ENCODE results near the gene TINAGL1.

The TINAGL1 gene

DNA sequence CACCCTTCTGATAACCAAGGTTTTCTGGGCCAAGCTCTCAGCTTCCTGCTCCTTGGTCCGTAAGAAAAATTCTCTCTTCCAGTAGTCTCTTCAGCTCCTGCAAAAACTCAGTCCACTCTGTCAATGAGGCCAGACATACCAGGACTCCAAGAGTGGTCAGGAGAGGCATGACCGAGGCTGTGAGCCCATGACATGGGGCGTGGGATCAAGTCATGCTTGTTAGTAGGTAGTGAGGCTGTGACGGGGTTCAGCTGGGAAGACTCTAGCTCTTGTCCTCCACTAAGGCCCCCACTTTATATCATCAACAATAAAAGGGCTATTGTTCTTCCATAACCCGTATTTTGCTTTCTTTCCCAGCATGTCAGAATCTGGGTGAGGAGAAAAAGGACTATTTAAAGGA is 31.0 kb downstream of the TINAGL1 start:
- DNase-seq (ENCODE audit: low read depth), result no peak

DNA sequence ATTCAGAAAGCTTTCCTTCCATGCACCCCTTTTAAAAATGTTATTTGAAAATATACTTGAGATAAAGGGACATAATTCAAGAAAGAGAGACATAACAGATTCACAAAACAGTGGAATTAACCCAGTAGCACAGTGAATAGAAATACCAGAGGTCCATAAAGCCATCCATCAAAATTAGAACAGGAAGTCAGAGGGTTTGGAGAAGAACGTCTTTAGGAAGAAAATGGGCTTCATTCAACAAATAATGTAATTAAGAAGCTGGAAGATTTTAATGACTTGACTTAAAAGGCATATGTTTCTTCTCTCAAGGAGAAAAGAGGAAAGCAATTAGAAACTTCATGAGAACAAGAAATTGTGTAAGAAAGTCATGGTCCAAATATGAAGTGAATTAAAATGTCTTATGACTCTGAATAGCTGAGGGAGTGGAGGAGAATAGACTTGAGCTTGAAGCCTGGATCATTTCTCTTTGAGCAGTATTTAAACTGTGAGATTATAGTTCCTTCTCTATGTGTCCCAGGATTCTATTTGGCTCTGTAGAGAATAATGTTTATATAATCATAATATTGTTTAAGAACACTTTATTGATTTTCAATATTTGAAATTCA is 33.3 kb downstream of the TINAGL1 start:
- DNase-seq (ENCODE audit: low read depth), result no peak

DNA sequence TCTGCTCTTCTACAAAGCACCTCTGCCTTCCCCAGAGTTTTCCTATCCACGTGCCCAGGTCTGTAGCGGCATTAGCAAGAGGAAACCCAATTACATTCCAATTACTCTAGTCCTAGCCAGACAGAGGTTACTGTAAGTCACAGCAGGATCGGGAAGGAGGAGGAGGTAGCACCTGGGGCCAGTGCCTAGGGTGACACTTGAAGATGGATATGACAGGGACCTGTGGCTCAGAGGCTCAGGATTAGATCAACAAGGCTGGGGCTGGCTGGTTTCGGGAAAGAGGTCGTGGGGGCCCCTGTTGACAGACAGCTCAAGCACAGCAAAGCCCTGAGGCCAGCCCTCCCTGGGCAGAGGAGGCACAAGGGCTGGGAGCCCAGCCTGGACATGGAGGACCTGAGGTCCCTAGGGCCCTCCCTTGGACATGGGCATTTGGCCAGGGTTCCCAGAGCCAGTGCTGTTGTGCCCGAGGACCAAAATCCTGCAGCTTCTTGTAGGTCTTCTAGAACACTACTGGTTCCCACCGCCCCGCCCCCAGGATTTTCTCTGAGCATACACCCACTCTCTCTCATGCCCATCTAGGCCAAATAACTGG is 38.2 kb downstream of the TINAGL1 start:
- DNase-seq (ENCODE audit: low read depth), result no peak

DNA sequence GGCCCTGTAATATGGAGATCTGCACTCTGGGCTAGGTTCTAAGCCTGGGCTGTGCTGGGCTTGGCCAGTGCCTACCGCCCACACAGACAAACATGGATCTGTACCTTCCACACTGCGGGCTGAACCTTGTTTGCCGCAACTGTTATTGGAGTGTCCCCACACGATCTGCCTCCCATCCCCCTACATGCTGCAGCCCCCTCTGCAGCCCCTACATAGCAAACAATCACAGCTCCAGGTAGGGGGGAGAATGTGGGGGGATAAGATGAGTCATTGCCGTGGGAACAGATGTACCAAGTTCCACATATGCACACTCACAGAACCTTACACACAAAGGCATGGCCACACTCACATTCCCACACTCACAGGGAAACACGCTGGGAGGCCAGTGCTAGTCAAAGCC is 39.1 kb downstream of the TINAGL1 start:
- no peak for DNase-seq (ENCODE audit: low read depth)

DNA sequence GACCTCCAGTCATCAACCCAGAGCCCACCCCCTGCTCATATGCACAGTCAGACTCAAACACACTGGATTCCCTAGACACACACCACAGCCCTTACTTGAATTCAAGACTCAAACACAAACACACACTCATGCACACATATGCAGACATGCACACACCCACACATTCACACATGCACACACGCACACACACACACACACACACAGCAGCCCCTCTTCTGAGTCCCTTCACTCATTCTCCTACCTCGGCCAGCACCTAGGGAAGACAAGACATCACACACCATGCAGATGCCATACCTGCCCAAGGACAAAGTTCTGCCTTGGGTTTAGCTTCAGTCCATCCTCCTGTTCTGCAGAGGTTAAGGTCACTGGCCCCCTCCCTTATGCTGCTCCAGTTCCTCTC is 39.6 kb downstream of the TINAGL1 start:
- no peak for DNase-seq (ENCODE audit: low read depth)

DNA sequence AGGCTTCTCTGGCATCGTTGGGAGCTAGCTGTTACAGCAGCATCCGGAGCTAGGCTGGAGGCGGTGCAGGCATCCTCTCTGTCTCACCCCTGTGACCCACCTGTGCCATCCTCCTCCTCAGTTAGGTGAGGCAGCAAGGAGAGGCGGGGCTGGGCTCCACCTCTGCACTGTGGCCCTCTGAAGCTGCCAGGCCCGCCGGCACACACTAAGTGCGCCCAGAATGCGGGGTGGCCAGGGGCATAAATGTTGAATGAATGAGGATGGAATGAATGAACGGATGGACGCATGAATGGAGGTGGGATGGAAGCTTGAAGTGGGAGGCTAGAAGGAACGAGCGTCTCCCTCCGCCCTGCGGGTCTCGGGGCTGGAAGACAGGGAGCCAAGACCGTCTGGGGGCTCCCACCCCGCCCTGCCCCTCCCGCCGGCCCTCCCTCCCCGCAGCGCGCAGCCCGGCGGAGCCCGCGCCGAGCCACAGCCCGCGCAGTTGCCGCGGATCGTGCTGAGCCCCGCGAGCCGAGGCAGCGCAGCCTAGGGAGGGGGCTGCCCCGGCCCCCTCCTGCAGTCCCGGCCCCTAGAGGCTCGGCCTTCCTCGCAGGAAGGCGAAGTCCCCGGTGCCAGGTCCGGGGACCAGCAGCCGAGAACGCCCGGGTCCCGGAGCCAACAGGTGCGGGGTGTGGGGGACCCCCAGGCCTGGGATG is 41.1 kb downstream of the TINAGL1 start, which contains the start of gene HCRTR1:
Gene HCRTR1, plus strand, starts transcription at position 472 of the 698 bp plus-strand sequence. CDS start 1,504 bp downstream, outside the sequence.
- no peak for DNase-seq (ENCODE audit: low read depth)

DNA sequence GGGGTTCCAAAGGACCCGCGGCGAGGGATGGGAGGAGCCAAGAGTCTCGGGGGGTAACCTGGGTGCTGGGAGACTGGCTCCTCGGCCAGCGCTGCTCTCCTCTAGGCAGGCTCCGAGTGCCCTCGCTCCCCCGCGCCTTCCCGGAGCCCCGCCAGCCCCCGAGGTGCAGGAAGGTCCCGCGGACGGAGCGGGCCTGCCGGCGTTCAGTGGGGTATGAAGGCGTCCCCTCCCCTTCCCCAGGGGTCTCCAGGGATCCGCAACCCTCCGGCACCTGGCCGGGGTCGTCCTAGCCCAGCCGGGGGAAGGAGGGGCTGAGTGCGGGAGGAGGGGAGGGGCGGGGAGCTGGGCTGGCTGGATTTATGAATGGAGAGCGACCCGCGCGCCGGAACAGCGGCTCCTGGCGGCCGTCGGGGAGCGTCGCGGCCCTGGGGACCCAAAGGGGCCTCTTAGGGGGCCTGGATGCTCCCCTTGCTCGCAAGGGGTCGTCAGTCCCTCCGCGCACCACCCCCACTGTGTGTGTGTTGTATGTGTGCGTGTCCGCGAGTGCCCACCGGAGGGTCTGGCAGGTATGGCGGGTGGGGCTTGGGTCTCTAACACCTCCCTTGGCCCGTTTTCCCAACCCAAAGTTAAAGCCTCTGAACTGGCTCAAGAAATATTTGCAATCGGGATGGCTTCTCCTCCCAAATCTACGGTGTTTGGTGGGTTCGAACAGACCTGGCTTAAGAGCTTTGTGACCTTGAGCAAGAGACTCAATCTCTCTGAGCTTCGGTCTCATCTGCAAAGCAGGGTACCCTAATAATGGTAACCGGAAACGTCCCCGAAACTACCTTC is 41.8 kb downstream of the TINAGL1 start:
- DNase-seq (ENCODE audit: low read depth), result no peak

DNA sequence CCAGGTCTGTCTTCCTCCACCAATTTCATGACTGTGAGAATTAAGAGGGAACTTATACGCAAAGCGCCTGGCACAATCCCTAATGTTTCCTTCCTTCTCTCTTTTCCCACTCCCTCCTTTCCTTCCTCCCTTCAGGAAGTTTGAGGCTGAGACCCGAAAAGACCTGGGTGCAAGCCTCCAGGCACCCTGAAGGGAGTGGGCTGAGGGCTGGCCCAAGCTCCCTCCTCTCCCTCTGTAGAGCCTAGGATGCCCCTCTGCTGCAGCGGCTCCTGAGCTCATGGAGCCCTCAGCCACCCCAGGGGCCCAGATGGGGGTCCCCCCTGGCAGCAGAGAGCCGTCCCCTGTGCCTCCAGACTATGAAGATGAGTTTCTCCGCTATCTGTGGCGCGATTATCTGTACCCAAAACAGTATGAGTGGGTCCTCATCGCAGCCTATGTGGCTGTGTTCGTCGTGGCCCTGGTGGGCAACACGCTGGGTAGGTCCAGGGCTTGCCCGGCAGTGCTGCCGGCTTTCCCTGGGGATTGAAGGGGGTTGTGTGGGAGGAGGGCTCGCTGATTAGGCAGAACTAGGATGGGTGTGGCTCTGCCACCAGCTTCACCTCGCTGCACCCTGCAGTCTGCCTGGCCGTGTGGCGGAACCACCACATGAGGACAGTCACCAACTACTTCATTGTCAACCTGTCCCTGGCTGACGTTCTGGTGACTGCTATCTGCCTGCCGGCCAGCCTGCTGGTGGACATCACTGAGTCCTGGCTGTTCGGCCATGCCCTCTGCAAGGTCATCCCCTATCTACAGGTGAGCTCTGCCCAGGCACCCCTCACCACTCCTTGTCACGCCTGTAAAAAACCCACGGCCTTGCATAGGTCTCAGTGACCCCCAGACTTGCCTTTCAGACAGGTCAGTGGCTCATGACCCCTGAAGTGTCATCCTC is 42.9 kb downstream of the TINAGL1 start:
- no peak for DNase-seq (ENCODE audit: low read depth)

DNA sequence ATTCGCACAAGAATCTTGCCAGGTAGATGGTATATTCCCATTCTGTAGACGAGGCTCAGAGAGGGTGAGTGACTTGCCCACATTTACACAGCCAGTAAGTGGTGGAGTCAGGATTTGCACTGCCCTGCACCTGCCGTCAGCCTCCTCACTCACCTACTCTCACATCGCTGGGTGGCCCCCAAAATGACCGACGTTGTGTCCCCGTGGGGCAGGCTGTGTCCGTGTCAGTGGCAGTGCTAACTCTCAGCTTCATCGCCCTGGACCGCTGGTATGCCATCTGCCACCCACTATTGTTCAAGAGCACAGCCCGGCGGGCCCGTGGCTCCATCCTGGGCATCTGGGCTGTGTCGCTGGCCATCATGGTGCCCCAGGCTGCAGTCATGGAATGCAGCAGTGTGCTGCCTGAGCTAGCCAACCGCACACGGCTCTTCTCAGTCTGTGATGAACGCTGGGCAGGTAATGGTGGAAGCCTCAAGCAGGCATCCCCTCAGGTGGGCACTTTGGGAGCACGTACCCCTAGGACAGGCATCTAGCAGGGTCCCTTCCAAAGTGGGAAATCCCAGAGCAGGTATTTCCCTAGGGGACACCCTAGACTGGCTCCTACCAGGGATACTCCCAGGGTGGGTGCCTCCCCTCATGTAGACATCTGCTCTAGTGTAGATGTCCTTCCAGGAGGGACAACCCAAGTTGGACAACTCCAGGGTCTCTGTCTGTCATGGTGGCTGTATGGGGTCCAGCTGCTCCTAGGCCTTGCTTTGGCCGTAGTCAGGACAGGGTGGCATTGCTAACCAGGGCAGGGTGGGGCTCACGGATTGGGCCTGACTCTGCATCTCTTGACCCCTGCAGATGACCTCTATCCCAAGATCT is 44.5 kb downstream of the TINAGL1 start:
- DNase-seq (ENCODE audit: low read depth), result no peak

DNA sequence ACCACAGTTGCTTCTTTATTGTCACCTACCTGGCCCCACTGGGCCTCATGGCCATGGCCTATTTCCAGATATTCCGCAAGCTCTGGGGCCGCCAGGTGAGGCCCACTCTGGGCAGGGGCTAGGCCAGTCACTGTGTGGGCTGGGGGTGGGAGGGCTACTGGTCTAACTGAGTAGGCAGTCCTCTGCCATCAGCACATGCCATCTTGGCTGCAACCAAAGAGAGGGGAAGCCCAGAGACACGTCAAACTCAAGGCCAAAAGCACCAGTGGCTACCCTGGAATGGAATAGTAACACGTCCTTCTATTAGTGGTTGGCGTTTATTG is 45.1 kb downstream of the TINAGL1 start:
- DNase-seq (ENCODE audit: low read depth), result no peak

DNA sequence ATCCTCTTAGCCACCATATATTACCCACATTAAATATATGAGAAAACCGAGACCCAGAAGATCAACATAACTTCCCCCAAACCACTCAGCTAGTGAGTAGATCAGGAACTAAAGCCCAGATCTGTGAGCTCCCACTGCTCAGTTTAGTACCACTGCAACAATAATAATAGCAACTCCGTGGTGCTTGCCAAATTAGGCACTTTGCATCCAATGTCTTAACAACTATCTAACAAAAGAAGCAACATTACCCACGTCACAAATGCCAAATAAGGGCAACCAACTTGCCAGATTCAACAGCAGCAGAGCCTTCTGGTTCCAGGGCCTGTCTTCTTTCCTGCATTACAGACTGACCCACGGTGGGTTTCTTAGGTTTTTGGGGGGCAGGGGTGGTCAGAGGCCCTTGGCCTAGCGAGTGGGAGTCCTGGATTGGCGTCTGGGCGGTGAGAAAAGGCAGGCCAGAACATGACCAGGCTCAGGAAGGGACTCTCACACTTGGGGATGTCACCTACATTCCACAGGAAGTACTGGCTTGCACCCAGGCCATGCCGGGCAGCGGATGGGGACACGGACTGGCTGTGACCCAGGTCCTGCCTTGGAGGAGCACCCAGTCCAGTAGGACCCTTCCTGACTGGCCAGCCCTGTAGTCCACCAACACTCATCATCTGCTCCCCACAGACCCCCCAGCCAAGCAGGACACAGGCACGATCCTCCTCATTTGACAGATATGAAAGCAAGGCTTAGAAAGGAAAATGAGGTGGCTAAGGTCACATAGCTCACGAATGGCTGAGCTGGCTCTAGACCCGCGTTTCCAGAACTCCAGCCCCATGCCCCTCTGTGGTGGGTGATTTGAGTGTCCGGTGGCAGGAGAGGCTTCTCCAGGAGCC is 45.8 kb downstream of the TINAGL1 start:
- no peak for DNase-seq (ENCODE audit: low read depth)

DNA sequence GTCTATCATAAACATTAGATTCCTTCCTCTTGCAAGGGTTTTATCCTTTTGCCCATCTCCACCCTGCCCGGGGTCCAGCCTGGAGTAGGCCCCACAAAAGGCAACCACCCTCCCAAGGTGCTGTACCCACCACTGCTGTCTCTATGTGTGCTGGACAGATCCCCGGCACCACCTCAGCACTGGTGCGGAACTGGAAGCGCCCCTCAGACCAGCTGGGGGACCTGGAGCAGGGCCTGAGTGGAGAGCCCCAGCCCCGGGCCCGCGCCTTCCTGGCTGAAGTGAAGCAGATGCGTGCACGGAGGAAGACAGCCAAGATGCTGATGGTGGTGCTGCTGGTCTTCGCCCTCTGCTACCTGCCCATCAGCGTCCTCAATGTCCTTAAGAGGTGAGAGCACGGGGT is 47.0 kb downstream of the TINAGL1 start:
- DNase-seq (ENCODE audit: low read depth), result no peak

DNA sequence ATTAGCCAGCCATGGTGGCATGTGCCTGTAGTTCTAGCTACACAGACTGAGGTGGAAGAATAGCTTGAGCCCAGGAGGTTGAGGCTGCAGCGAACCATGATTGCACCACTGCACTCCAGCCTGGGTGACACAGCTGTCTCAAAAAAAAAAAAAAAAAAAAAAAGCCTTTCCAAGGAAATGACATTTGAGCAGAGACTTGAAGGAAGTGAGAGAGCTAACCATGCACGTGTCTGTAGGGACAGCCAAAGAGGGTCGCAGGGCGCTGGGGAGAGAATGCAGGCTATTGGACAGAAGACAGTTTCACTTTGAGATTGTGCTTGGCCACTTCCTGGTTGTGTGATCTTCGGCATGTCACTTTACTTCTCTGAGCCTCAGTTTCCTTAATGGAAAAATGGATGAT is 48.0 kb downstream of the TINAGL1 start:
- no peak for DNase-seq (ENCODE audit: low read depth)

DNA sequence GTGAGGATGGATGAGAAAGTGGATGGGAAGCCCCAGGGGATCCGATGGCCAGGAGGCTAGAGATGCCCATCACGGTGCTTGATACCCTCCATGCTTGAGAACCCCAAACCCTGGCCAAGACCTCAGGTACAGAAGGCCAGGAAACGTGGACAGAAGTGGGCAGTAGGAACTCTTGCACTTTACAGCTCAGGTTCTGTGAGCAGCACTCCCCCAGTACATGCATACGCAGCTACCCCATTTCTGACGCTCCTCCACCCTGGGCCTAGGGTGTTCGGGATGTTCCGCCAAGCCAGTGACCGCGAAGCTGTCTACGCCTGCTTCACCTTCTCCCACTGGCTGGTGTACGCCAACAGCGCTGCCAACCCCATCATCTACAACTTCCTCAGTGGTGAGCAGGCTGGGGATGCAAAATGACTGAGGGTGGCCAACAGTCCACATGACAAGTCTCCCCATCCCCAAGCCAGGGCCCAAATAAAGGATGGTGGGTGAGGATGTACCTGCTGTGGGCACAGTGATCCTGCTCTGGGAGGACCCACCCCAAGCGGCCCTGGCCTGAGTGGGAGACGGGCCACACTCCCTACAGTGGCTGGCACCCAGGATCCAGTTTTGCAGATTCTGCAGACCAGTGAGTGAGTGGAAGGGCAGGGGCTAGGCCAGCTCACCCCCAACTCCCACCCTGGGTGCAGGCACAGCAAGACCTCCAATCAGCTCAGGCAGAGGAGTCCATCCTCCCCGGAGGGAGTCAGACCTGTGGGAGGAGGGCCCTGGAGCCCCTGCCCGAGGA is 48.6 kb downstream of the TINAGL1 start:
- no peak for DNase-seq (ENCODE audit: low read depth)

DNA sequence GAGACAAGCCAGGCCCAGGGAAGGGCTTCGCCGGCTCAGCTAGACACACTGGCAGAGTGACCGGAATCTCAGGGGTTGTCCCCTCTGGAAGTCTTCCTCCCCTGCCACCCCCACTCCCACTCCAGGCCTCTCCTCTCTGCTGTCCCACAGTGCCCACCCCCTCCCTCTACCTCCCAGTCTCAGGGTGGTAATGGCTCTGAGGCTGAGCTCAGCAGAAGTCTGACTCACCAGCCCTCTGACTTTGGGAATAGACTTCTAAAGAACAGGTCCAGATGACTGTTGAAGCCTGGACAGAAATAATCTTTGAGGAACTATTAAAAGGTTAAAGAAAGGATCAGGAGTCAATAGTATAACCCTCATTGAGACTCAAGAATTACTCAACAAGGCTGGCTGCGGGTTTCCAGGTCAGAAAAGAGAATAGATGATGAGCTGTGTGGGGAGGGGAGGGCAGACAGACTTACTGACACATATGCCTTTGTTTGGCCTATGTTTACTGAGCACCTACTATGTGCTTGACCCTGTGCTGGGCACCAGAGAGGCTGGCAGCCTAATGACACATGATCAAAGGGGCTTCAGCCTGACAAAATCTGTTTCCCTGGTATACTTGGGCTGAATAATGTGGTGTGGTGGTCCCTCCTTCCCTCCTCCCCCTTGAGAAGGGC is 49.4 kb downstream of the TINAGL1 start:
- no peak for DNase-seq (ENCODE audit: low read depth)

DNA sequence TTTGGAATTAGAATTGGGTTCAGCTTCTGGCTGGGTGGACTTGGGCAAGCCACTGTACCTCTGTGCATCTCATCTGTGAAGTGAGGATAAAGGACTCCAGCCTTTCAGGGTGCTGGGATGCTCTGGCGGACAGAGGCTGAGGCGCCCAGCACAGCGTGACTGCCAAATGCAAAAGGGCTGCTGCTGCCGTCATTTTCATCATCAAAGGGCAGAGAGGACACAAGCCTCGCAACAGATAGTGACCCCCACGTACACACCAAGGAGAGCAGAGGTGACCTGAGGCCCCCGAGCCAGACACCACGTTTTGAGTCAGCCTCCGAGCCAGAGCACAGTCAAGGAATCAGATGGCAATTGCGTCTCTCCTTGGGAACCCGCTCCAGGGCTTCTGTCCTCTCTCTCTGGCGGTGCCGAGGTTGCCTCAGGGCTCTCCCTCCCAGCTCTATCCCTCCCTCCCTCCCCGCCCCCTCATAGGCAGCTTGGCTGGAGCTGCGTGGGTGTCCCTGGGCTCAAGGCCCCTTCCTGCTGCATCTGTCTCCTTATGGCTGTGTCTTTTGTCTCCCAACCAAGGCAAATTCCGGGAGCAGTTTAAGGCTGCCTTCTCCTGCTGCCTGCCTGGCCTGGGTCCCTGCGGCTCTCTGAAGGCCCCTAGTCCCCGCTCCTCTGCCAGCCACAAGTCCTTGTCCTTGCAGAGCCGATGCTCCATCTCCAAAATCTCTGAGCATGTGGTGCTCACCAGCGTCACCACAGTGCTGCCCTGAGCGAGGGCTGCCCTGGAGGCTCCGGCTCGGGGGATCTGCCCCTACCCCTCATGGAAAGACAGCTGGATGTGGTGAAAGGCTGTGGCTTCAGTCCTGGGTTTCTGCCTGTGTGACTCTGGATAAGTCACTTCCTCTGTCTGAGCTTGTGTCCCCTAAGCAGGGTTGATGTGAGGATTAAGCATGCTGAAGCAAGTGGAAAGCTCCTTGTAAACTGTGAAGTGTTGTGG is 50.2 kb downstream of the TINAGL1 start:
- DNase-seq (ENCODE audit: low read depth), result no peak

DNA sequence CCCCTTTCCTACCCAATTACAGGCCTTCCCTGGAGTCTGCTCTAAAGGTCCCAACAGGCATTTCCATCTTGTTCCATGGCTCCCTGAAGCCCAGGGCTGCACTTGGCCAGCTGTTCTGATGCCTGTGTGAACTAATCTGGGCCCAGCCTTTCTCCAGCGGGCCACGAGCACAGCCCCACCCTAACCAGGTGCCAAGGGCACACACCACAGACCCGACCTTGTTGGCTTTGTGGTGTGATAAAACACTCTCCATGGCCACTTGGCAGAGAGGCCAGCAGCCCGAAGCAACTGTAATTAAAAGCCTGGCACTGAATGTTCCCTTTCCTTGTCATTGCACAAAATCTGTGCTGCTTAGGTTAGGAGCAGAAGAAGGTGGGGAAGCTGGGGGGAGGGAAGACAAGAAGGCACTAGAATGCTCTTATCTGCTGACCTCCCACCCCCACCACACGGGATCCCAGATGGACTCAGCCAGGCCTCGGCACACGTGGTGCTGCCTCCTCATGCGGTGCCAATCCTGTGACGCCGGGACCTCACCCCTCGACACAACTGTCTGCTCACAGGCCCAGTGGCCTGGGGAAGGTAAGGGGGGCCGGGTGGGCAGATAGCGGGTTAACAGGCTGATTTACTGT is 51.1 kb downstream of the TINAGL1 start:
- DNase-seq (ENCODE audit: low read depth), result no peak
